Tibial nerve (tissue), 4 donors: ENCODE data around the gene ADAMTS9. TPM values are rescaled to one million over a fixed set of nuclear protein-coding genes. Genes with fewer than 3 reads are reported as not detected.

Experiments
- DNase-seq, 2 donors: peaks; one replicate each; pipeline ENCODE4 v3.0.0-alpha.2; 2019; ENCODE audit warnings: low spot score in 2 of 2
- H3K27ac ChIP-seq, 4 donors: fragments of 200-600 bp; sonication (generic) in 3 of 4; one replicate each; pipeline ENCODE4 v1.5.1; 2017 to 2019; ENCODE audit warnings: mild to moderate bottlenecking in 1 of 4
- H3K27me3 ChIP-seq, 2 donors: fragments of 200-600 bp; sonication (generic) in 1 of 2; one replicate each; pipeline versions ENCODE4 v1.5.1 to v1.6.0; 2017 to 2019
- H3K36me3 ChIP-seq, 3 donors: fragments of 200-600 bp; sonication (generic); one replicate each; pipeline ENCODE4 v1.5.1; 2018 to 2019
- H3K4me1 ChIP-seq, 4 donors: fragments of 200-600 bp; sonication (generic) in 3 of 4; one replicate each; pipeline ENCODE4 v1.5.1; 2017 to 2019
- H3K4me3 ChIP-seq, 4 donors: fragments of 200-600 bp; sonication (generic) in 3 of 4; one replicate each; pipeline ENCODE4 v1.5.1; 2017 to 2019; ENCODE audit warnings: mild to moderate bottlenecking in 1 of 4, moderate library complexity in 1 of 4
- H3K9me3 ChIP-seq, 4 donors: fragments of 200-600 bp; sonication (generic) in 3 of 4; one replicate each; pipeline ENCODE4 v1.5.1; 2017 to 2019
- EP300 ChIP-seq, 2 donors: sonication (generic); formaldehyde crosslinking; IDR thresholded peaks; one replicate each; pipeline ENCODE4 v1.6.1; 2017; ENCODE audit warnings: antibody characterized with exemption in 2 of 2, mild to moderate bottlenecking in 1 of 2
- POLR2A ChIP-seq, 2 donors: fragments of 450-650 bp; IDR thresholded peaks; one replicate each; pipeline ENCODE4 v1.6.1; 2017; ENCODE audit warnings: antibody characterized with exemption in 2 of 2, mild to moderate bottlenecking in 2 of 2, moderate library complexity in 2 of 2
- WGBS, 2 donors: methylation state at CpG; one replicate each; pipeline ENCODE4 v1.1.5; 2018; 5-methylcytosine and 5-hydroxymethylcytosine counted together
- total RNA-seq, 4 donors: library from RNA; depleted of rRNA; stranded (reverse); fragments of >200 nt; gene quantifications; one replicate each; pipeline ENCODE4 v1.1.0, GENCODE V29; 2016
- TF ChIP-seq, protein P1 (sequence below), 5 experiments: fragments of 200-600 bp in 3 of 5; fragments of 450-650 bp in 2 of 5; sonication (generic) in 3 of 5; IDR thresholded peaks; one replicate each; pipeline ENCODE4 v1.5.1; 2016 to 2019; ENCODE audit warnings: antibody characterized with exemption in 5 of 5, mild to moderate bottlenecking in 3 of 5, moderate library complexity in 2 of 5

ADAMTS9 gene
- total RNA-seq, 4 donors from 2014 or later = 79.1 to 145 (median 95.0) TPM

DNA sequence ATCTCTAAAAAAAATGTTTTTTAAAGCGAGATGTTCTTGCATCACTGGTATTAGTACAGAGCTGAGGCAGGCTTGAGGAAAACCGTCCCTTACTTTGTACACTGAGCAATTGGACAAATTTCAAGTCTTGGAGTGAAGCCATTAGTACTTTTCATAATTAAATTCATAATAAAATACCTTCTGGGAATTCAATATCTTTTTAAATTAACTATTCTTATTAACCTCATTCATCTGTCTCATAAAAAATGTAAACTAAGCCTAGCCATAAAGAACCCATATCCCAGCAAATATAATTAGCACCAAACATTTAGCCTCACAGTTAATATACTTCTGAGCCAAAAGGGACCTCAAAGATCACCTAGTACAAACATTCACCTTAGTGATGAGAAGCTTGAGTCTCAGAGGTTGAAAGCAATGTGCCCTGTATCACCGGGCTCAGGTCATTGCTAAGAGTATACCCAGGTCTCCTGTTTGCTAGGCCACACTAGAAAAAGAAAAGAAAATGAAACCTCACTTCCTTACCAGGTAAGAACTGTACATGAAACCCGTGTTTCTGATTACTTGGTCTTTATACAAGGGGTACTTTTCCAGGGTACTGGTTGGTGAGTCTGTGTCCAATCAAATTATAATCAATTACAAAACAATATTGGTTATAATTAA, 192.5 kb downstream of the ADAMTS9 start:
- TF ChIP-seq EP300 (IDR thresholded peaks at IDR 0.05) (no peak), POLR2A (IDR thresholded peaks at IDR 0.05) (no peak)
- TF ChIP-seq, protein P1, sequence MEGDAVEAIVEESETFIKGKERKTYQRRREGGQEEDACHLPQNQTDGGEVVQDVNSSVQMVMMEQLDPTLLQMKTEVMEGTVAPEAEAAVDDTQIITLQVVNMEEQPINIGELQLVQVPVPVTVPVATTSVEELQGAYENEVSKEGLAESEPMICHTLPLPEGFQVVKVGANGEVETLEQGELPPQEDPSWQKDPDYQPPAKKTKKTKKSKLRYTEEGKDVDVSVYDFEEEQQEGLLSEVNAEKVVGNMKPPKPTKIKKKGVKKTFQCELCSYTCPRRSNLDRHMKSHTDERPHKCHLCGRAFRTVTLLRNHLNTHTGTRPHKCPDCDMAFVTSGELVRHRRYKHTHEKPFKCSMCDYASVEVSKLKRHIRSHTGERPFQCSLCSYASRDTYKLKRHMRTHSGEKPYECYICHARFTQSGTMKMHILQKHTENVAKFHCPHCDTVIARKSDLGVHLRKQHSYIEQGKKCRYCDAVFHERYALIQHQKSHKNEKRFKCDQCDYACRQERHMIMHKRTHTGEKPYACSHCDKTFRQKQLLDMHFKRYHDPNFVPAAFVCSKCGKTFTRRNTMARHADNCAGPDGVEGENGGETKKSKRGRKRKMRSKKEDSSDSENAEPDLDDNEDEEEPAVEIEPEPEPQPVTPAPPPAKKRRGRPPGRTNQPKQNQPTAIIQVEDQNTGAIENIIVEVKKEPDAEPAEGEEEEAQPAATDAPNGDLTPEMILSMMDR (IDR thresholded peaks at IDR 0.05) = no peak
- no peak overlapping the region for H3K27ac ChIP-seq
- DNase-seq = no peak

DNA sequence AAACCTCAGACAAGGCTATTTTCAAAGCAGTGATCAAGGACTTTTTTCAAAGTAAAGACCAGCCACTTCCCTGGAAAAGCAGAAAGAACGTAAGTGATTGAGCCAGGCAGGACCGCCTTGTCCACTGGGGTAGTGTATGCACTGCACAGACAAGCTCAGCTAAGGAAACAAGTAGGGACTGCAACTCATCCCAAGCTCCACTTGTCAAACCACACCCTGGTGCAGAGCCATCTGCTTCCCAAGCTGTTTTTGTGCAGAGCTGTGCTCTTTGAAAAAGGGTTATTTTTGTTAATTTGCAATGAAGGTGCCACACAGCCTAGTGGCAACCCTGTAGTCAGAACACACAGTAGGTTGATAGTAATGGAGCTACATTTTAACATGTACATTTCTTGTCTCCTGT, 193.3 kb downstream of the ADAMTS9 start:
- H3K36me3 ChIP-seq = no peaks in the 10 kb centered on the region
- TF ChIP-seq POLR2A (IDR thresholded peaks at IDR 0.05) = no peak
- TF ChIP-seq, protein P1 (IDR thresholded peaks at IDR 0.05) = no peak
- TF ChIP-seq EP300 (IDR thresholded peaks at IDR 0.05) = no peak
- no peak overlapping the region for H3K27ac ChIP-seq
- no peak overlapping the region for H3K4me3 ChIP-seq
- H3K9me3 ChIP-seq = no peaks in the 10 kb centered on the region
- H3K4me1 ChIP-seq = peaks cover 0 to 2% (median 0%) of the 10 kb centered on the region in 4 donors
- 91 to 93% methylated on average over 2 of the region's 2 CpGs for WGBS, 2 donors
- no peak for DNase-seq
- H3K27me3 ChIP-seq = peaks cover 0 to 28% of the 10 kb centered on the region in 2 donors

More for the DNA sequence above, 192.5 kb downstream of the ADAMTS9 start:
- no peak overlapping the region for H3K4me3 ChIP-seq
- peaks cover 0 to 20% of the 10 kb centered on the region in 2 donors for H3K27me3 ChIP-seq
- no peaks in the 10 kb centered on the region for H3K36me3 ChIP-seq
- H3K4me1 ChIP-seq = no peaks in the 10 kb centered on the region
- no peaks in the 10 kb centered on the region for H3K9me3 ChIP-seq
- WGBS, 2 donors = 74 to 80% methylated on average over 4 of the region's 4 CpGs

DNA sequence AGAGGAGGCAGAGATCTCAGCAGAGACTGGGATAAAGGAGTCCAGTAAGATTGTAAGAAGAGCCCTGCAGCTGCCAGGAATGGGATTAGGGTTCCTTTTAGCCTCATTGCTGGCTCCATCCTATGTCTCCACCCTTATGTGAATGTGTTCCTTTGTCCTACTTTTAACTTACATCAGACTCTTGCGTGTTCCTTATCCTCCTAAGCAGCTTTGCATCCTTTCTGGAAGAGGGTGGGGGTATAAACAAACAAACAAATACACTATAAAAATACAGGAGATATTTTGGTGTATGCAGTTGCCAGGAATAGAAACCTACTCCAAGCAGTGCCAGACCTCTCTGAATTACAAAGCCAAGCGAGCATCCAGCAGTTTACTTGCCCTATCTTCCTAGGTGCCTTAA, 194.7 kb downstream of the ADAMTS9 start:
- 79 to 80% methylated on average over 2 of the region's 2 CpGs for WGBS, 2 donors

DNA sequence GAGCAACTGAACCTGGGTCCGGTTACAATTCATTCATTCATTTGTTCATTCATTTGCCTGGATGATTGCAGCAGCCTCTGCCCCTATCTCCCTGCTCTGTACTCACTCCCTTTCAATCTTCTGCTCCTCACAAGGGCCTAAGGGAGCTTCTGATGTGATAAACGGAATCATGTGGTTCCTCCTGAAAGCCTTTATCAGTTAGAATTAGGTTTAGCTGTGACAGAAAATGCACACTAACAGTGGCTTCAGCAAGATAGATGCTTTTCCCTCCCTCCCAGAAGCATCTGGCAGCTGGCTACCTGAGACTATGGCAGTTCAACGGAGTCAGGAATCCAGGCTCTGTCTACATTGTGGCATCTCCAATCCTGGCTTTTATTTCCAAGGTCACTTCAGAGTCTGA, 196.0 kb downstream of the ADAMTS9 start:
- H3K9me3 ChIP-seq = no peaks in the 10 kb centered on the region
- TF ChIP-seq POLR2A (IDR thresholded peaks at IDR 0.05) (no peak), EP300 (IDR thresholded peaks at IDR 0.05) (no peak)
- TF ChIP-seq, protein P1 (IDR thresholded peaks at IDR 0.05) = no peak
- 90 to 96% methylated on average over 3 of the region's 3 CpGs for WGBS, 2 donors
- no peak overlapping the region for H3K4me3 ChIP-seq
- peaks cover 0 to 8% (median 0%) of the 10 kb centered on the region in 4 donors for H3K4me1 ChIP-seq
- no peak overlapping the region for H3K27ac ChIP-seq
- H3K36me3 ChIP-seq = no peaks in the 10 kb centered on the region
- peaks cover 0 to 29% of the 10 kb centered on the region in 2 donors for H3K27me3 ChIP-seq
- DNase-seq = no peak

More for the DNA sequence above, 194.7 kb downstream of the ADAMTS9 start:
- TF ChIP-seq EP300 (IDR thresholded peaks at IDR 0.05) = no peak
- TF ChIP-seq POLR2A (IDR thresholded peaks at IDR 0.05) = no peak
- TF ChIP-seq, protein P1 (IDR thresholded peaks at IDR 0.05) = no peak
- H3K36me3 ChIP-seq = no peaks in the 10 kb centered on the region
- no peak overlapping the region for H3K27ac ChIP-seq
- H3K9me3 ChIP-seq = no peaks in the 10 kb centered on the region
- H3K27me3 ChIP-seq = peaks cover 0 to 29% of the 10 kb centered on the region in 2 donors
- H3K4me3 ChIP-seq = no peak overlapping the region
- peaks cover 0 to 8% (median 0%) of the 10 kb centered on the region in 4 donors for H3K4me1 ChIP-seq
- no peak for DNase-seq

DNA sequence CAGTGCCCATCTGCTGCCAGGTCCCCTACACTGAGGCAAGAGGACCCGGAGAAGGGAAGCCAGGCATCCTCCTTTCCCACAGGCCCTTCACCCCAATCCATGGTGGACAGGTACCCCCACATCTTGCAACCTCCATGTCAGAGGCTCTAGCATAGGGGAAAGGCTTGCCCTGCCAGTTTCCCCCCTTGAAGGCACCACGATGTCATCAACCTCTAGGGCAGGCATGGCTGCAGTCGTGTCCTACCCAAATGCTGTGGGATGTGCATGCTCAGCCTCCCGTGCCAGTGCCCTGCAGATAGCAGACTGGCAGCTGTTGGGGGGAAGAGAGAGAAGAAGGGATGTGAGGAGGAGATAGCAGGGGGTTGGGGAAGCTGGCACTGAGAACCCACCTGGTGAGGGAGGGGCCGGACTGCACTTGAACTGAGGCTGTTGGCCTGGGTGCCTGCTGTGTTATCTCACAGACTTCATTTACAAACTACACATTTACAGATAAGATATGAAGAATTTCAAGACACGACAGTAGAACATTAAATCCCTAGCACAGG, 197.5 kb downstream of the ADAMTS9 start:
- H3K27me3 ChIP-seq = peaks cover 0 to 29% of the 10 kb centered on the region in 2 donors

More for the DNA sequence above, 197.5 kb downstream of the ADAMTS9 start:
- Histone ChIP-seq H3K4me1 (peaks cover 0 to 8% (median 0%) of the 10 kb centered on the region in 4 donors), H3K27ac (no peak overlapping the region), H3K9me3 (no peaks in the 10 kb centered on the region), H3K4me3 (no peak overlapping the region), H3K36me3 (no peaks in the 10 kb centered on the region)
- DNase-seq = no peak
- 88 to 97% methylated on average over 5 of the region's 6 CpGs for WGBS, 2 donors
- TF ChIP-seq POLR2A (IDR thresholded peaks at IDR 0.05) = no peak
- no peak for TF ChIP-seq EP300 (IDR thresholded peaks at IDR 0.05)
- TF ChIP-seq, protein P1 (IDR thresholded peaks at IDR 0.05) = no peak
